ENCODE data around the gene SGCE. TPM values are rescaled to one million over a fixed set of nuclear protein-coding genes. Genes with fewer than 3 reads are reported as not detected.

Gene SGCE
- total RNA-seq: 31.2 and 69.4 TPM in 2 replicates

GRCh38 chr7:94655848-94656657, at the start of gene SGCE:
Gene SGCE, minus strand, starts transcription at chr7:94656133. Its CDS starts 35 bp downstream, at chr7:94656098.

Other genes with a start within 250 kb of the SGCE start
- gene CASD1, start 146.3 kb downstream of the SGCE start, total RNA-seq: 23.6 and 24.3 TPM in 2 replicates

Measured in articular chondrocyte of knee joint (primary cell).